Measurements from ENCODE around the gene DNALI1. TPM values are rescaled to one million over a fixed set of nuclear protein-coding genes. Genes with fewer than 3 reads are reported as not detected.

The DNALI1 gene
- total and polyA plus RNA-seq, 2 of the 8 experiments (the other 6 are each of a cell fraction or from before 2014, with no cell fraction given) = 8.9 to 11.3 TPM

- Histone ChIP-seq H3K9ac (replicated peaks in 1 of 4; ENCODE audit: extremely low read depth in 1 of 4, low read depth in 3 of 4, low read length in 3 of 4) (no peak overlapping the region), H2BK12ac (ENCODE audit: low read depth, low read length) (no peak overlapping the region), H2AK5ac (ENCODE audit: low read depth, low read length) (no peak overlapping the region), H3K4ac (replicated peaks; ENCODE audit: insufficient read length, low read depth, low read length) (no peak overlapping the region), H2BK15ac (ENCODE audit: low read length) (no peak overlapping the region), H2AFZ (ENCODE audit: low read length) (no peak overlapping the region), H3K27ac (ENCODE audit: low read depth, low read length) (no peak overlapping the region), H3K79me2 (ENCODE audit: control insufficient read depth in 1 of 2, insufficient read depth in 2 of 2, low read length in 2 of 2) (no peaks in the 10 kb centered on the region), H4K5ac (ENCODE audit: insufficient read length, low read depth, low read length) (no peak overlapping the region), H2BK120ac (replicated peaks; ENCODE audit: low read depth, low read length) (no peak overlapping the region), H2BK20ac (ENCODE audit: low read length) (no peak overlapping the region), H3K23me2 (ENCODE audit: low read depth, low read length) (no peaks in the 10 kb centered on the region; the same call in 1 of the 2 replicates), H3K9me3 (ENCODE audit: insufficient read depth in 2 of 2, low read depth in 1 of 2, low read length in 1 of 2) (no peaks in the 10 kb centered on the region), H3K79me1 (ENCODE audit: low read depth, low read length) (no peaks in the 10 kb centered on the region), H3K56ac (replicated peaks; ENCODE audit: insufficient read length, low read depth, low read length) (no peak overlapping the region), H4K20me1 (replicated peaks in 1 of 2; ENCODE audit: control insufficient read depth in 1 of 2, insufficient read depth in 2 of 2, low read length in 2 of 2) (no peaks in the 10 kb centered on the region), H3K36me3 (ENCODE audit: control insufficient read depth in 2 of 4, insufficient read depth in 4 of 4, low read length in 3 of 4) (no peaks in the 10 kb centered on the region), H4K91ac (replicated peaks; ENCODE audit: insufficient read length, low read length) (no peak overlapping the region), H3K4me2 (ENCODE audit: insufficient read depth in 1 of 2, low read depth in 2 of 2, low read length in 2 of 2) (no peak overlapping the region), H3K4me1 (replicated peaks in 1 of 4; ENCODE audit: control insufficient read depth in 3 of 4, insufficient read depth in 4 of 4, low read length in 3 of 4) (no peaks in the 10 kb centered on the region), H3K18ac (ENCODE audit: extremely low read depth, low read length) (no peak overlapping the region), H3K23ac (ENCODE audit: insufficient read length) (no peak overlapping the region), H3K4me3 (ENCODE audit: extremely low read depth in 1 of 4, insufficient read depth in 2 of 4, low read depth in 3 of 4, low read length in 4 of 4) (no peak overlapping the region), H3K27me3 (replicated peaks in 1 of 4; ENCODE audit: control insufficient read depth in 3 of 4, extremely low read depth in 1 of 4, insufficient read depth in 3 of 4, low read length in 3 of 4) (peaks cover 0 to 8% (median 0%) of the 10 kb centered on the region in 4 experiments; a peak in 4 of 7 replicates), H3K14ac (ENCODE audit: insufficient read length) (no peak overlapping the region), H4K8ac (ENCODE audit: extremely low read depth, insufficient read depth, low read length) (no peak overlapping the region), H2BK5ac (ENCODE audit: low read depth, low read length) (no peak overlapping the region)
- peak in 1 of 2 experiments; percentile 52 for DNase-seq (ENCODE audit: low read depth in 1 of 2, low spot score in 2 of 2)
- FAIRE-seq = no peak
- ChIA-PET POLR2A (ENCODE audit: partially characterized antibody) (interaction anchor here (0.9 kb wide), 1 partner anchor 19 kb away, joined by 3 read pairs; no protein-coding TSS in a partner anchor), CTCF (ENCODE audit: partially characterized antibody) (interaction anchor here (0.6 to 13.4 kb wide), 30 partner anchors 9 to 893 kb away, joined by 3 to 400 read pairs (median 4); a partner anchor contains a TSS)
- WGBS, 2 experiments (ENCODE audit: extremely low coverage in 1 of 2, insufficient coverage in 1 of 2, insufficient read length in 1 of 2, insufficient replicate concordance in 2 of 2, low coverage in 1 of 2, low lambda C conversion rate in 2 of 2, missing lambda C conversion rate in 1 of 2) = 53% methylated on average over 8 of the region's 8 CpGs; no CpG with 5 or more reads in 1 of the 2 experiments
- TF ChIP-seq CBX5 (IDR thresholded peaks at IDR 0.05; ENCODE audit: low read depth, low read length) (no peak), RAD21 (IDR thresholded peaks at IDR 0.05 in 1 of 2, conservative IDR thresholded peaks at IDR 0.05 in 1 of 2; ENCODE audit: low read depth in 2 of 2, low read length in 2 of 2) (peak; percentile 64 to 79), E2F6 (IDR thresholded peaks at IDR 0.05) (no peak)
- TF ChIP-seq, protein P1, sequence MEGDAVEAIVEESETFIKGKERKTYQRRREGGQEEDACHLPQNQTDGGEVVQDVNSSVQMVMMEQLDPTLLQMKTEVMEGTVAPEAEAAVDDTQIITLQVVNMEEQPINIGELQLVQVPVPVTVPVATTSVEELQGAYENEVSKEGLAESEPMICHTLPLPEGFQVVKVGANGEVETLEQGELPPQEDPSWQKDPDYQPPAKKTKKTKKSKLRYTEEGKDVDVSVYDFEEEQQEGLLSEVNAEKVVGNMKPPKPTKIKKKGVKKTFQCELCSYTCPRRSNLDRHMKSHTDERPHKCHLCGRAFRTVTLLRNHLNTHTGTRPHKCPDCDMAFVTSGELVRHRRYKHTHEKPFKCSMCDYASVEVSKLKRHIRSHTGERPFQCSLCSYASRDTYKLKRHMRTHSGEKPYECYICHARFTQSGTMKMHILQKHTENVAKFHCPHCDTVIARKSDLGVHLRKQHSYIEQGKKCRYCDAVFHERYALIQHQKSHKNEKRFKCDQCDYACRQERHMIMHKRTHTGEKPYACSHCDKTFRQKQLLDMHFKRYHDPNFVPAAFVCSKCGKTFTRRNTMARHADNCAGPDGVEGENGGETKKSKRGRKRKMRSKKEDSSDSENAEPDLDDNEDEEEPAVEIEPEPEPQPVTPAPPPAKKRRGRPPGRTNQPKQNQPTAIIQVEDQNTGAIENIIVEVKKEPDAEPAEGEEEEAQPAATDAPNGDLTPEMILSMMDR (IDR thresholded peaks at IDR 0.05; ENCODE audit: control extremely low read depth in 1 of 3, insufficient read depth in 1 of 3, low read depth in 1 of 3, low read length in 3 of 3) = peak; percentile 47 to 81 (median 65)
These were observed 46.3 kb downstream of the DNALI1 start for GRCh38 chr1:37602750-37603694.
